ENCODE data around the gene PTH2. TPM values are rescaled to one million over a fixed set of nuclear protein-coding genes. Genes with fewer than 3 reads are reported as not detected.

The PTH2 gene
- total RNA-seq, 4 donors from 2014 or later: not detected

DNA sequence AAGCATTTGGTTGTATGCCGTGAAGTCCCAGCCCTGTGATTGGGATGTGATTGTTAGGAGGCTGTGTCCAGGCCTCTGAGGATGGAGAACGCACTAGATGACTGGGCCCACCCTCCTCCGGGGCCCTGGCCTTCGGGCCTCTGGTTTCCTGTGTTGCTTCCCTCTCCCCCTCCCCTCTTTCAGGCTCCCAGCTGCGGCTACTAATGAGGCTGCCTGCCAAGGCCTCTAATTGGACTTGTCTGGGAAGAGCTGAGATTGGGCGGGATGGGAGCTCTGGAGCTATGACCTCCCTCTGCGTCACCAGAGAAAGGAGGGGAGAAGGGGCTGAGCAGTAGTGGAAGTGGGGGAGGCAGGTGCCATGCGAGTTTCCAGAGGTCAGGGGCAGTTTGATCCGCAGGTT, 9.9 kb downstream of the PTH2 start:
- no peaks in the 10 kb centered on the region for H3K9me3 ChIP-seq
- peaks cover 0 to 12% of the 10 kb centered on the region in 2 donors for H3K4me1 ChIP-seq
- no peak for DNase-seq
- no peak for TF ChIP-seq POLR2A (IDR thresholded peaks at IDR 0.05)
- TF ChIP-seq, protein P1, sequence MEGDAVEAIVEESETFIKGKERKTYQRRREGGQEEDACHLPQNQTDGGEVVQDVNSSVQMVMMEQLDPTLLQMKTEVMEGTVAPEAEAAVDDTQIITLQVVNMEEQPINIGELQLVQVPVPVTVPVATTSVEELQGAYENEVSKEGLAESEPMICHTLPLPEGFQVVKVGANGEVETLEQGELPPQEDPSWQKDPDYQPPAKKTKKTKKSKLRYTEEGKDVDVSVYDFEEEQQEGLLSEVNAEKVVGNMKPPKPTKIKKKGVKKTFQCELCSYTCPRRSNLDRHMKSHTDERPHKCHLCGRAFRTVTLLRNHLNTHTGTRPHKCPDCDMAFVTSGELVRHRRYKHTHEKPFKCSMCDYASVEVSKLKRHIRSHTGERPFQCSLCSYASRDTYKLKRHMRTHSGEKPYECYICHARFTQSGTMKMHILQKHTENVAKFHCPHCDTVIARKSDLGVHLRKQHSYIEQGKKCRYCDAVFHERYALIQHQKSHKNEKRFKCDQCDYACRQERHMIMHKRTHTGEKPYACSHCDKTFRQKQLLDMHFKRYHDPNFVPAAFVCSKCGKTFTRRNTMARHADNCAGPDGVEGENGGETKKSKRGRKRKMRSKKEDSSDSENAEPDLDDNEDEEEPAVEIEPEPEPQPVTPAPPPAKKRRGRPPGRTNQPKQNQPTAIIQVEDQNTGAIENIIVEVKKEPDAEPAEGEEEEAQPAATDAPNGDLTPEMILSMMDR (IDR thresholded peaks at IDR 0.05): no peak
- H3K36me3 ChIP-seq: no peaks in the 10 kb centered on the region
- H3K27me3 ChIP-seq: no peaks in the 10 kb centered on the region
- intact Hi-C loops (cut with DNase I): no loop called here
- 63 to 77% methylated on average over 6 to 8 of the region's 9 CpGs for WGBS, 2 donors
- H3K27ac ChIP-seq: no peak overlapping the region
- H3K4me3 ChIP-seq (replicated peaks in 1 of 3): no peak overlapping the region

DNA sequence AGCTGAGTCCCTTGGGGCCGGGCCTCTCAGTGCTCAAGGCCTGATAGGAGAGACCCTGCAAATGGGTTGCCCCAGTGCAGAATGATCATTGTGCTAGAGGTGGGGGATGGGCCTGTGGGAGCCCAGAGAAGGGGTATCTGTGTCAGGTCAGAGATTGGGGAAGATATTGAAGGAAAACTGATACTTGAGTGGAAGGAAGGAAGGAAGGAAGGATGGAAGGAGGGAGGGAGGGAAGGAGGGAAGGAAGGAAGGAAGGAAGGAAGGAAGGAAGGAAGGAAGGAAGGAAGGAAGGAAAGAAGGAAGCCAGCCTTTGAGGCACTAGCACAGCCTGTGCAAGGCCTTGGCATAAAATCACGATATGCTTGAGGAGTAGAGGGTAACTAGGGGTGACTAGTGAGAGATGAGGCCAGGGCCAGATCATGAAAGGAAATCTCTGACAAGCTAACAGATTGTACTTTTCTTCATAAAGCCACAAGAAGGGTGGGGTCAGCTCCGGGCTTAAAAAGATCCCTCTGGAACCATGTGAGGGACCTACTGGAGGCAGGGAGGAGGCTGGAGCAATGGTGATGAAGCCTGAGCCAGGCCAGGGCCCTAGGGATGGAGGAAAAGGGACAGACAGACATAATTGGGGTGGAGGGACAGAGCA, 11.4 kb downstream of the PTH2 start:
- H3K36me3 ChIP-seq: no peaks in the 10 kb centered on the region
- no peak overlapping the region for H3K4me3 ChIP-seq (replicated peaks in 1 of 3)
- H3K4me1 ChIP-seq: peaks cover 0 to 12% of the 10 kb centered on the region in 2 donors
- WGBS, 2 donors: 67 to 86% methylated on average over 3 of the region's 3 CpGs
- DNase-seq: no peak
- H3K9me3 ChIP-seq: no peaks in the 10 kb centered on the region
- intact Hi-C loops (cut with DNase I): no loop called here
- H3K27ac ChIP-seq: no peak overlapping the region
- no peaks in the 10 kb centered on the region for H3K27me3 ChIP-seq
- TF ChIP-seq POLR2A (IDR thresholded peaks at IDR 0.05): no peak
- TF ChIP-seq, protein P1 (IDR thresholded peaks at IDR 0.05): no peak

DNA sequence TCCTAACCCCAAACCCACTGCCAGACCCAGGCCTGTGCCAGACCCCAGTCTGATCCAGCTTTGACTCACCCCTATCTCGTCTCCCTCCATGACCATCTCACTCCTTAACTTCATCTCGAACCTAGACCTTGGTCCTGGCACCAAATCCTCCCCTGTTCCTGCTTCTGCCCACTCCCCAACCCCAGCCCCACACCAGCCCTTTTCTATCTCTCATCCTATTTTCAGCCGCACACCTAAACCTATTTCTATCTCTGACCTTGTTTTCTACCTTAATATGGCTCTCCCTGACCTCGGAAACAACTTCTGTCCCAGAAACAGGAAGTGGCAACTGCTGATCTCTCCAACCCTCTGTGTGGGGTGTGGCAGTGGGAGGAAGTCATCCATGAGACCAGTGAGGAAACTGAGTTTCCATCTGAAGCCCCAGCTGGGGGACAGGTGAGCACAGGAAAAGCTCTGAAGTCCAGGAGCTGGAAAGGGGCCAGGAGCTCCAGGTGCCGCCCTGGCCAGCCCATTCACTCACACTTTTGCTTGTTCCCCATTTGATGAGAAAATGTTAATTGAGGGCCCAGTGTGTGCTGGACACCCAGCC, 13.7 kb downstream of the PTH2 start:
- WGBS, 2 donors: 82% methylated on average over 5 of the region's 5 CpGs
- DNase-seq: no peak
- TF ChIP-seq POLR2A (IDR thresholded peaks at IDR 0.05): no peak
- TF ChIP-seq, protein P1 (IDR thresholded peaks at IDR 0.05): no peak
- Histone ChIP-seq H3K4me3 (replicated peaks in 1 of 3) (no peak overlapping the region), H3K27me3 (no peaks in the 10 kb centered on the region), H3K9me3 (no peaks in the 10 kb centered on the region), H3K36me3 (no peaks in the 10 kb centered on the region), H3K4me1 (peaks cover 0 to 12% of the 10 kb centered on the region in 2 donors), H3K27ac (no peak overlapping the region)
- intact Hi-C loops (cut with DNase I): no loop called here

DNA sequence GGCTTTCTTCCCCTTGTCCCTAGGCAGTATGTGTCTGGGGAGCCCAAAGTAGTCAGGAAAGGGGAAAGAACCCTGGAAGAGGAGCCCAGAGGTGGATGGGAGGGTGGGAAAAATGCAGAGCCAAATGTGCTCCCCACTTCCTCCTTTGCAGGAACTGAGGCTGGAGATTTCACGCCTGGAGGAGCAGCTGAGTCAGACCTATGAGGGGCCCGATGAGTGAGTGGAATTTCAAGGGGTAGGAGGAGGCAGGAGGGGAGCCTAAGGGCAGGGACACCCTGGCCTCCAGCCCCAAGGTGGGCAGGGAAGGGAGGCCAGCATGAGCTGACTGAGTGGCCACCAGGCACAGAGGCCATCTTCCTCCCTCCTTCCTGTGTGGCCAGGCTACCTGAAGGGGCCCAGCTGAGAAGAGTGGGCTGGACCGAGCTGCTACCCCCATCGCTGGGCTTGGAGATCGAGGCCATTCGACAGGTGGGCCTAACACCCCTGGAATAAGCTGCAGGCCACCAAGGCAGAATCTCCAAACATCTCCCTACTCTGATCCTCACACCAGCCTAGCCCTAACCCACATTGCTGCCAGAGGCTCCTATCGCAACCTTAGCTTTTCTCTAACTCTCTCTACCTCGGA, 14.3 kb downstream of the PTH2 start:
- Histone ChIP-seq H3K4me3 (replicated peaks in 1 of 3) (no peak overlapping the region), H3K27me3 (no peaks in the 10 kb centered on the region), H3K27ac (no peak overlapping the region), H3K9me3 (no peaks in the 10 kb centered on the region), H3K4me1 (peaks cover 0 to 12% of the 10 kb centered on the region in 2 donors), H3K36me3 (no peaks in the 10 kb centered on the region)
- DNase-seq: no peak
- no peak for TF ChIP-seq POLR2A (IDR thresholded peaks at IDR 0.05)
- TF ChIP-seq, protein P1 (IDR thresholded peaks at IDR 0.05): no peak
- intact Hi-C loops (cut with DNase I): no loop called here
- 68 to 78% methylated on average over 7 to 8 of the region's 8 CpGs for WGBS, 2 donors

DNA sequence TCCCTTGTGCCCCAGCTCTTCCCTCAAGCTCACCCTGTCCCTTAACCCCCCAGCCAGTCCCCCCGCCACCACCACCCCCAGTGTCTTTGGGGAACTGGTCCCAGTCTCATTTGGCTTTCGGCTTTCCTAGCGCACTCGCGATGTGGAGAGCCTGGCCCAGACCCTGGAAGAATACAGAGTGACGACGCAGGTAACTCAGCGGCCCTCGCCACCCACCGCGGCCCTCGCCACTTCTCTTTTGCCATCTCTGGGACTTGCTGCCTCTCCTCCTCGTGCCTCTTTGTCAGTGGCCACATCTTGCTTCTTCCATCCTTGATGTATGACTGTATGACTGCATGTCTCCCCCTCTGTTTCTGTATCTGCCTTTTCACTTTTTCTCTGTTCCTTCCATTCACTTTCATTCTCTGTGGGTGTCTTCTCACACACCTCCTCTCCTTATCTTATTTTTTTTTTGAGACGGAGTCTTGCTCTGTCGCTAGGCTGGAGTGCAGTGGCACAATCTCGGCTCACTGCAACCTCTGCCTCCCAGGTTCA, 15.7 kb downstream of the PTH2 start:
- Histone ChIP-seq H3K4me3 (replicated peaks in 1 of 3) (no peak overlapping the region), H3K4me1 (peaks cover 0 to 12% of the 10 kb centered on the region in 2 donors), H3K27me3 (no peaks in the 10 kb centered on the region), H3K27ac (no peak overlapping the region), H3K9me3 (no peaks in the 10 kb centered on the region), H3K36me3 (no peaks in the 10 kb centered on the region)
- no peak for TF ChIP-seq POLR2A (IDR thresholded peaks at IDR 0.05)
- TF ChIP-seq, protein P1 (IDR thresholded peaks at IDR 0.05): no peak
- DNase-seq: no peak
- 91 to 92% methylated on average over 16 of the region's 16 CpGs for WGBS, 2 donors
- intact Hi-C loops (cut with DNase I): no loop called here

All from thyroid gland (tissue), 4 donors.